CD4-positive, alpha-beta T cell (primary cell): ENCODE measurements around the gene RAPGEF2. TPM values are rescaled to one million over a fixed set of nuclear protein-coding genes. Genes with fewer than 3 reads are reported as not detected.

Experiments
- ATAC-seq: fragments of 200-7000 bp; cut with Tn5 transposase; one replicate; pipeline ENCODE4 v1.10.0; 2022; ENCODE audit warnings: mild to moderate bottlenecking; ENCODE audit not compliant: poor library complexity
- CTCF ChIA-PET: fragments of 350-600 bp; sonication (Branson Sonifier 250); formaldehyde crosslinking; loops from one replicate; lab custom pipeline; 2021; ENCODE audit warnings: antibody characterized with exemption, inconsistent platforms; lab: Charles Lee
- POLR2A ChIA-PET: fragments of 350-600 bp; sonication (Branson Sonifier 250); formaldehyde crosslinking; loops from one replicate; lab custom pipeline; 2021; ENCODE audit warnings: antibody characterized with exemption, inconsistent platforms; lab: Charles Lee
- DNase-seq, 14 experiments: peaks; one replicate each; pipeline ENCODE4 v3.0.0-alpha.2; 2013 to 2020; ENCODE audit warnings: mixed read lengths in 2 of 14
- H3K27ac ChIP-seq, 2 donors: one replicate each; pipeline versions ENCODE4 v1.5.1 to v1.7.0; 2013; ENCODE audit warnings: low read length in 2 of 2, low read depth in 1 of 2, mild to moderate bottlenecking in 1 of 2
- H3K27me3 ChIP-seq, 2 experiments: 1 replicate in 1 of 2; 2 replicates in 1 of 2; pipeline versions ENCODE4 v1.6.1 to v1.7.0; 2013; ENCODE audit warnings: low read length in 2 of 2, control low read depth in 1 of 2, mild to moderate bottlenecking in 1 of 2, moderate library complexity in 1 of 2; ENCODE audit not compliant: insufficient read depth in 2 of 2, control insufficient read depth in 1 of 2
- H3K36me3 ChIP-seq: one replicate; pipeline ENCODE4 v1.6.1; 2013; ENCODE audit warnings: low read length, control low read depth; ENCODE audit not compliant: insufficient read depth
- H3K4me1 ChIP-seq: one replicate; pipeline ENCODE4 v1.6.1; 2013; ENCODE audit warnings: low read length, control low read depth; ENCODE audit not compliant: insufficient read depth
- H3K4me3 ChIP-seq: one replicate; pipeline ENCODE4 v1.5.1; 2013; ENCODE audit warnings: mild to moderate bottlenecking, low read length, moderate library complexity
- H3K9me3 ChIP-seq, 2 experiments: 1 replicate in 1 of 2; 2 replicates in 1 of 2; pipeline versions ENCODE4 v1.6.1 to v1.7.0; 2013; ENCODE audit warnings: low read length in 2 of 2, mild to moderate bottlenecking in 2 of 2, control low read depth in 1 of 2, moderate library complexity in 1 of 2; ENCODE audit not compliant: control insufficient read depth in 1 of 2, insufficient read depth in 1 of 2
- H3K27ac Mint-ChIP-seq: one replicate; pipeline ENCODE4 v1.8.0; 2020; ENCODE audit warnings: mixed read lengths
- H3K27me3 Mint-ChIP-seq: one replicate; pipeline ENCODE4 v1.8.0; 2021; ENCODE audit warnings: mixed read lengths
- H3K36me3 Mint-ChIP-seq: one replicate; pipeline ENCODE4 v1.8.0; 2021; ENCODE audit warnings: low read depth, mixed read lengths
- H3K4me1 Mint-ChIP-seq: one replicate; pipeline ENCODE4 v1.8.0; 2021; ENCODE audit warnings: low read depth, mixed read lengths
- H3K4me3 Mint-ChIP-seq: one replicate; pipeline ENCODE4 v1.8.0; 2020; ENCODE audit warnings: mild to moderate bottlenecking, mixed read lengths
- H3K9me3 Mint-ChIP-seq: one replicate; pipeline ENCODE4 v1.8.0; 2020; ENCODE audit warnings: mixed read lengths
- CTCF ChIP-seq: fragments of 200-600 bp; IDR thresholded peaks from one replicate; pipeline ENCODE4 v1.8.0; 2022; ENCODE audit warnings: antibody characterized with exemption, mild to moderate bottlenecking
- intact Hi-C, 2 experiments: fragments of 100-400 bp; cut with DNase I in 1 of 2; cut with micrococcal nuclease in 1 of 2; formaldehyde crosslinking; loops; one replicate each; pipeline versions ENCODE4 v1.15.1 to v1.9.0; 2023 to 2025; cut with DNase I, micrococcal nuclease
- microRNA-seq: library from miRNA; unstranded; fragments of <30 nt; microRNA quantifications from one replicate; pipeline ENCODE4 v1.2.0, GENCODE V29; 2021; ENCODE audit warnings: borderline microRNAs expressed, borderline replicate concordance
- total RNA-seq, 174 experiments: library from RNA in 2 of 174; stranded (reverse) in 2 of 174; gene quantifications; one replicate each; pipeline ENCODE4 v1.2.3 and lab custom pipeline; 2021 to 2026

RAPGEF2 gene
- total RNA-seq, 2 experiments from 2014 or later: 25.6 to 26.4 TPM

DNA sequence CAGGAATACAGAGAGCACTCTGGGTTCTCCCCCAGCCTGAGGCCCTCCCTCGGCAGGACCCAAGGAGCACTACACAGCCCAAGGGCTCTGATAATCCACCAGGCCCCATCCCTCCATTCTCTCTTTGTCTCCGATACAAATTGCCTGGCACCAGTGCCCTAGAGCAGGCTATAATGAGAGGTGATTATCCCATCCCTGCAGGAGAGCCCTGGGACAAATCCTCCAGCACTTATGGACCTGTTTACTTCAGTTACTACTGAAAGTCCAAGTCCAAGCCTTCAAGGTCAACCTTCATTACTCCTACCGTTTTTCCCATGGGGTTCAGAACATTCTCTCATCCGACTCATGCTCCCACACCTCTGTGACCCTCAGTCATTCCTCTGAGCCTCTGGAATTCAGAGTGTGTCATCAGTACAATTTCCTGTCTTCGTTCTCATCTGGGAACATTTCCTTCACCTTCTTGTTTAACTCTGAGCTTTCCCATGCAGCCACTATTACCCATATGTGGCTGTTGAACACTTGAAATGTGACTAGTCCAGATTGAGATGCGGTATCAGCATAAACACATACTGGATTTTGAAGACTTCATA lies 299.0 kb downstream of the RAPGEF2 start:
- H3K27ac Mint-ChIP-seq: no peak overlapping the region
- Histone ChIP-seq H3K9me3 (no peaks in the 10 kb centered on the region), H3K27me3 (peaks cover 0 to 2% of the 10 kb centered on the region in 2 experiments), H3K4me3 (no peak overlapping the region), H3K27ac (no peak overlapping the region), H3K36me3 (no peaks in the 10 kb centered on the region), H3K4me1 (peaks cover 2% of the 10 kb centered on the region)
- H3K9me3 Mint-ChIP-seq: no peaks in the 10 kb centered on the region
- intact Hi-C loops: no loop called here
- no peak for TF ChIP-seq CTCF
- POLR2A ChIA-PET: no interaction called here
- ATAC-seq: no peak
- DNase-seq: no peak
- H3K4me1 Mint-ChIP-seq: no peaks in the 10 kb centered on the region
- no peaks in the 10 kb centered on the region for H3K36me3 Mint-ChIP-seq
- peaks cover 24% of the 10 kb centered on the region for H3K27me3 Mint-ChIP-seq
- no peak overlapping the region for H3K4me3 Mint-ChIP-seq
- CTCF ChIA-PET: no interaction called here

Small RNAs within 50 kb of the gene (microRNA-seq; reads per million reads assigned to microRNA genes)
- gene MIR3688-1 (not detected), gene MIR3688-2 (not detected)
